Liver (tissue), 9 donors: Measurements from ENCODE around the gene DAPK1. TPM values are rescaled to one million over a fixed set of nuclear protein-coding genes. Genes with fewer than 3 reads are reported as not detected.

ENCODE experiments used
- DNase-seq: peaks from one replicate; pipeline ENCODE4 v3.0.0-alpha.2; 2017; ENCODE audit warnings: low spot score
- H3K27ac ChIP-seq, 2 donors: one replicate each; pipeline ENCODE4 v1.7.0; 2013; ENCODE audit warnings: inconsistent platforms in 2 of 2, low read length in 2 of 2, control low read depth in 1 of 2, low read depth in 1 of 2, mild to moderate bottlenecking in 1 of 2
- H3K27me3 ChIP-seq, 4 donors: one replicate each; pipeline versions ENCODE4 v1.6.1 to v1.7.0; 2013; ENCODE audit warnings: low read length in 3 of 4, inconsistent platforms in 1 of 4, mild to moderate bottlenecking in 1 of 4, moderate library complexity in 1 of 4; ENCODE audit not compliant: control insufficient read depth in 4 of 4, insufficient read depth in 4 of 4
- H3K36me3 ChIP-seq, 4 donors: one replicate each; pipeline versions ENCODE4 v1.6.1 to v1.7.0; 2013; ENCODE audit warnings: low read length in 3 of 4, mild to moderate bottlenecking in 3 of 4, low read depth in 1 of 4, moderate library complexity in 1 of 4; ENCODE audit not compliant: control insufficient read depth in 4 of 4, insufficient read depth in 3 of 4
- H3K4me1 ChIP-seq, 4 donors: one replicate each; pipeline versions ENCODE4 v1.6.1 to v1.7.0; 2013; ENCODE audit warnings: low read length in 3 of 4, mild to moderate bottlenecking in 3 of 4, moderate library complexity in 1 of 4; ENCODE audit not compliant: control insufficient read depth in 4 of 4, insufficient read depth in 4 of 4
- H3K4me3 ChIP-seq, 3 donors: one replicate each; pipeline versions ENCODE4 v1.6.1 to v1.7.0; 2013; ENCODE audit warnings: low read length in 3 of 3, control low read depth in 1 of 3, low read depth in 1 of 3, mild to moderate bottlenecking in 1 of 3
- H3K9ac ChIP-seq, 2 donors: one replicate each; pipeline ENCODE4 v1.7.0; 2013; ENCODE audit warnings: low read length in 2 of 2, mild to moderate bottlenecking in 2 of 2, moderate library complexity in 2 of 2, control low read depth in 1 of 2, low read depth in 1 of 2
- H3K9me3 ChIP-seq, 4 donors: one replicate each; pipeline versions ENCODE4 v1.6.1 to v1.7.0; 2013; ENCODE audit warnings: low read length in 3 of 4; ENCODE audit not compliant: control insufficient read depth in 4 of 4
- ATF3 ChIP-seq: IDR thresholded peaks from 2 replicates; pipeline ENCODE4 v1.6.1; 2016; ENCODE audit warnings: antibody characterized with exemption
- CTCF ChIP-seq: fragments of 150-350 bp; IDR thresholded peaks from 2 replicates; pipeline ENCODE4 v1.5.1; 2017; ENCODE audit warnings: improper control_type of control experiment, low read depth, low read length; ENCODE audit not compliant: missing input control
- FOXA1 ChIP-seq: IDR thresholded peaks from 2 replicates; pipeline ENCODE4 v1.6.1; 2016; ENCODE audit warnings: antibody characterized with exemption
- GABPA ChIP-seq, 2 donors: IDR thresholded peaks in 1 of 2; conservative IDR thresholded peaks in 1 of 2; 2 replicates each; pipeline ENCODE4 v1.6.1; 2016; ENCODE audit warnings: antibody characterized with exemption in 2 of 2, mild to moderate bottlenecking in 1 of 2, moderate library complexity in 1 of 2
- HNF4A ChIP-seq, 2 donors: conservative IDR thresholded peaks; 2 replicates each; pipeline ENCODE4 v1.6.1; 2016; ENCODE audit warnings: antibody characterized with exemption in 2 of 2, mild to moderate bottlenecking in 2 of 2
- HNF4G ChIP-seq: IDR thresholded peaks from 2 replicates; pipeline ENCODE4 v1.6.1; 2016; ENCODE audit warnings: antibody characterized with exemption
- NR2F2 ChIP-seq: IDR thresholded peaks from 2 replicates; pipeline ENCODE4 v1.6.1; 2016; ENCODE audit warnings: antibody characterized with exemption
- RAD21 ChIP-seq, 2 donors: IDR thresholded peaks; 2 replicates each; pipeline ENCODE4 v1.6.1; 2016; ENCODE audit warnings: antibody characterized with exemption in 2 of 2, mild to moderate bottlenecking in 2 of 2
- REST ChIP-seq: IDR thresholded peaks from 2 replicates; pipeline ENCODE4 v1.6.1; 2016; ENCODE audit warnings: antibody characterized with exemption, mild to moderate bottlenecking
- RXRA ChIP-seq, 2 donors: IDR thresholded peaks; 2 replicates each; pipeline ENCODE4 v1.6.1; 2017 to 2018; ENCODE audit warnings: antibody characterized with exemption in 2 of 2, mild to moderate bottlenecking in 1 of 2
- WGBS: extraction: QIAGEN DNeasy Blood & Tissue Kit; methylation state at CpG from one replicate; pipeline ENCODE4 v1.1.7; 2013; 5-methylcytosine and 5-hydroxymethylcytosine counted together
- polyA plus RNA-seq, 2 donors: library from polyadenylated mRNA; stranded (reverse) in 1 of 2; unstranded in 1 of 2; fragments of 200-250 nt in 1 of 2; fragments of >200 nt in 1 of 2; fragmentation: Nextera tagmentation in 1 of 2; extraction: Ambion mirVana in 1 of 2; gene quantifications; one replicate each; pipeline versions ENCODE4 v1.2.1 to v1.2.3, GENCODE V29; 2013 to 2015
- total RNA-seq, 2 donors: library from RNA; depleted of rRNA; stranded (reverse); fragments of >200 nt; gene quantifications; one replicate each; pipeline ENCODE4 v1.2.3, GENCODE V29; 2014
- donor health status: healthy.
- donor health status: healthy.
- donor health status: healthy.
- donor health status: healthy.
- donor health status: healthy.

DAPK1 gene
- total and polyA plus RNA-seq, 4 donors, result 14.0 to 40.8 (median 21.8) TPM

GRCh38 chr9:87655731-87656130 lies 158.1 kb downstream of the DAPK1 start:
- peaks cover 0 to 6% (median 2%) of the 10 kb centered on the region in 4 donors for H3K4me1 ChIP-seq
- H3K9me3 ChIP-seq, result no peaks in the 10 kb centered on the region
- no peak overlapping the region for H3K27ac ChIP-seq
- H3K9ac ChIP-seq, result no peak overlapping the region
- TF ChIP-seq FOXA1, result no peak
- TF ChIP-seq HNF4G, result no peak
- no peaks in the 10 kb centered on the region for H3K27me3 ChIP-seq
- no peak for DNase-seq
- no peak overlapping the region for H3K4me3 ChIP-seq
- 96% methylated on average over 9 of the region's 9 CpGs for WGBS
- peaks cover 7 to 50% (median 34%) of the 10 kb centered on the region in 4 donors for H3K36me3 ChIP-seq

- no peak overlapping the region for H3K4me3 ChIP-seq
- H3K36me3 ChIP-seq, result peaks cover 4 to 46% (median 29%) of the 10 kb centered on the region in 4 donors
- no peak for DNase-seq
- no peaks in the 10 kb centered on the region for H3K27me3 ChIP-seq
- no peak for TF ChIP-seq CTCF
- TF ChIP-seq RAD21 (IDR thresholded peaks at IDR 0.05), result peak; percentile 46 to 56
- peaks cover 0 to 6% (median 2%) of the 10 kb centered on the region in 4 donors for H3K4me1 ChIP-seq
- H3K9ac ChIP-seq, result no peak overlapping the region
- WGBS, result 78% methylated on average over 8 of the region's 8 CpGs
- H3K9me3 ChIP-seq, result no peaks in the 10 kb centered on the region
- no peak overlapping the region for H3K27ac ChIP-seq
Observed at GRCh38 chr9:87656485-87656884, 158.8 kb downstream of the DAPK1 start.

- TF ChIP-seq GABPA (IDR thresholded peaks at IDR 0.05 in 1 of 2, conservative IDR thresholded peaks at IDR 0.05 in 1 of 2), result peak in 1 of 2 donors; percentile 13
- TF ChIP-seq HNF4A (conservative IDR thresholded peaks at IDR 0.05), result no peak
- Histone ChIP-seq H3K4me1 (peaks cover 0 to 6% (median 2%) of the 10 kb centered on the region in 4 donors), H3K36me3 (peaks cover 4 to 45% (median 29%) of the 10 kb centered on the region in 4 donors), H3K9me3 (no peaks in the 10 kb centered on the region), H3K9ac (no peak overlapping the region), H3K27me3 (no peaks in the 10 kb centered on the region), H3K27ac (no peak overlapping the region), H3K4me3 (no peak overlapping the region)
- no peak for DNase-seq
- 74% methylated on average over 6 of the region's 6 CpGs for WGBS
Observed at GRCh38 chr9:87657190-87657589, 159.5 kb downstream of the DAPK1 start.

- WGBS, result 93% methylated on average over 16 of the region's 16 CpGs
- TF ChIP-seq REST (no peak), RXRA (IDR thresholded peaks at IDR 0.05) (no peak), ATF3 (no peak), NR2F2 (no peak)
Observed at GRCh38 chr9:87657893-87658292, 160.2 kb downstream of the DAPK1 start.

More at GRCh38 chr9:87657893-87658292, 160.2 kb downstream of the DAPK1 start:
- H3K36me3 ChIP-seq, result peaks cover 4 to 45% (median 29%) of the 10 kb centered on the region in 4 donors
- H3K9ac ChIP-seq, result no peak overlapping the region
- H3K9me3 ChIP-seq, result no peaks in the 10 kb centered on the region
- no peak overlapping the region for H3K4me3 ChIP-seq
- H3K4me1 ChIP-seq, result peaks cover 0 to 8% (median 2%) of the 10 kb centered on the region in 4 donors
- no peaks in the 10 kb centered on the region for H3K27me3 ChIP-seq
- DNase-seq, result no peak
- no peak overlapping the region for H3K27ac ChIP-seq
